SH-SY5Y (cell line): ENCODE measurements around the gene EEF1AKMT3.

ENCODE experiments used
- GATA2 ChIP-seq: IDR thresholded peaks from 2 replicates; pipeline ENCODE4 v1.6.1; 2011; ENCODE audit warnings: mild to moderate bottlenecking, low read depth, low read length
- GATA3 ChIP-seq: IDR thresholded peaks from 2 replicates; pipeline ENCODE4 v1.6.1; 2011; ENCODE audit warnings: low read depth, mild to moderate bottlenecking, low read length, moderate library complexity

GRCh38 chr12:57797933-57798332 is 25.5 kb downstream of the EEF1AKMT3 start:
- TF ChIP-seq GATA2 (no peak), GATA3 (no peak)
